NCI-H1105 treated with DMSO at 0.1 percent for 48 hours (cell line): ENCODE measurements around the gene JUND.

Source experiments
- DNase-seq: peaks from one replicate; lab custom pipeline; 2025; lab: John Stamatoyannopoulos, UW

Gene JUND

DNA sequence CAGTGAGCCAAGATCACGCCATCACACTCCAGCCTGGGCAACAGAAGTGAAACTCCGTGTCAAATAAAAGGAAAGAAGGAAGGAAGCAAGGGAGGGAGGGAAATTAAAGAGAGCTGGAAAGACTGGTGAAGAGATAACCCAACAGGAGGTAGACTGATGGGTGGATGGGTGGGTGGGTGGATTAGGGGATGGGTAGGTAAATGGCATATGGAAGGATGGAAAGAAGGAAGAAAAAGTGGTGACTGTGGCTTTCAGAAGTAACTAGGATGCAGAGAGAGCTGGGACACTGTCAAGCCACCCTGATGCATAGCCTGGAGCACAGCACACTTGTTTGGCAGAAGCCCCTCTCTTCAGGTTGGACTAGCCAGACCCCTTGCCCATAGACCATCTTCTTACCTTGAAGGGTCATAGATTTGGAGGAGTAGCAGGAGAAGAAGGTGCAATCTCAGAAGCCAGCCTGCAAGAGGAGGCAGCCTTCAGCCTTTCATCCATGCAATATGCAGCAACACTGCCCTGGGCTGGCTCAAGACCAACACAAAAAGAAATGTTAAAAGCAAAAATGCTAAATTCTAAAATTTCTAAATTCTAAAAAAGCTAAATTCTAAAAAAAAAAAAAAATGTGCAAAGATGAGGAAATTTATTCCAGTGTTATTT is 12.2 kb downstream of the JUND start:
- no peak for DNase-seq

DNA sequence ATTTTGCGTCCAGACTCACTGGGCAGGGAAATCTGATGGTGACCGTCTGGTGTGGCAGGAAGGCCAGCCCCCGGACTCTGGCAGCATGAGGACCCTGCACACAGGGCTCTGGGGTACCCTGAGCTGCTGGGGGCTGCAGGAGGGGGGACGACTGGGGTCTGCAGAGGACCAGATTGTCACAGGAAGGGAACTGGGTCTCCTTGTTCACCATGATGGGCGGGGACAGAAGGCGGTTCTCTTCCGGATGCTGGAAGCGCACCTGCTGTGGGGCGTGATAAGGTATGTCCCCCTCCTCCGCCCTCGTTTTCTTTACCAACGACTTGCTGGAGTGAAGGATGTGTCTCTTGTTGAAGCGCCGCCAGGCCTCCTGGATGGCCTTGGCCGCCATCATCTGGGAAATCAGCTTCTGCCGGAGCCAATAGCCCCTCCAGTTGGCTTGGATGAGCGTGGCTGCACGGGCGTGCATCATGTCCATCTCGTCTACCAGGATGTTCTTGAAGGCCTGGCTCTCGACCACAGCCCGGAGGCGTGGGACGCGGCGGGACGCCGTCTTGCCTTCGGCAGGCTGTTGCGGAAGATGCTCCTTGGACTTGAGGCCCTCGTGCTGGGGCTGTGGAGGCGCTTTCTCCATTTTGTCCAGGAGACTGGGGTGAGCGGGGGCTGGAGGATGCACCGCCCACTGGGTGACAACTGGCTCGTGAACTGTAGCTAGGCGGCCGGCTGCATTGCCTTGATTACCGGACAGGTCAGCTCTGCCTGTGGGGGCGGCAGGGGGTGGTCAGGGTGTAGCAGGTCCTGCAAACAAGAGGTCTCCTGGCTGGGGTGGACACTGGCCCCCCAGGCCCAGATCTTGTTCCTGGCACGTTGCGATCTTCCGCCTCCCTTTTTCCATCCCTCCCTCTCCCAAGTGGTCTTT is 14.4 kb downstream of the JUND start:
- no peak for DNase-seq

GRCh38 chr19:18265582-18265981 is 15.8 kb downstream of the JUND start:
- DNase-seq = no peak

DNA sequence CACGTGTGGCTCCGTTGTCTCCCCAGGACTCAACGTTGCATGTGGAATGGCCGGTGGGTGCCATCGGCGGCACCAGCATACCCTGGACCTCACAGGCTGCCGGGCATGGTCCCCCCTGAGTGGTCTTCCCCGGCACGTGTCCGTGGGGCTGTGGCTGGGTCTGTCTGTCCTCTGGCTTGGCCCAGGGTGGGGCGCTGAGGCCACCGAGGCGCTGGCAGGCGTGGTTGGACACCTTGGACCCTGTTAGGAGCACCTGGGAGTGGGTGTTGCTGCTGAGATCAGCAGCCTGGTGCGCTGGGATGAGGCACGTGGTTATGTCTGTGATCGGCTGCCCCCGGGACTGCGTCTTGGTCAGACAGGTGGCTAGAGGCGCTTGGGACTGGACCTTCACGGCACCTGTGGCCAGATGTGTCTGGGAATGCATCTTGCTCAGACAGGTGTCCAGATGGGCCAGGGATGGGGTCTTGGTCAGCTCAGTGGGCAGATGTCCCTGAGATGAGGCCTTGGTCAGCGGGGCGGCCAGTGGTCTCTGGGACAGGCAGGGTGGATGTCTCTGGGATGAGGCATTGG is 16.4 kb downstream of the JUND start:
- DNase-seq = no peak

GRCh38 chr19:18264137-18264854 is 17.1 kb downstream of the JUND start:
- no peak for DNase-seq

DNA sequence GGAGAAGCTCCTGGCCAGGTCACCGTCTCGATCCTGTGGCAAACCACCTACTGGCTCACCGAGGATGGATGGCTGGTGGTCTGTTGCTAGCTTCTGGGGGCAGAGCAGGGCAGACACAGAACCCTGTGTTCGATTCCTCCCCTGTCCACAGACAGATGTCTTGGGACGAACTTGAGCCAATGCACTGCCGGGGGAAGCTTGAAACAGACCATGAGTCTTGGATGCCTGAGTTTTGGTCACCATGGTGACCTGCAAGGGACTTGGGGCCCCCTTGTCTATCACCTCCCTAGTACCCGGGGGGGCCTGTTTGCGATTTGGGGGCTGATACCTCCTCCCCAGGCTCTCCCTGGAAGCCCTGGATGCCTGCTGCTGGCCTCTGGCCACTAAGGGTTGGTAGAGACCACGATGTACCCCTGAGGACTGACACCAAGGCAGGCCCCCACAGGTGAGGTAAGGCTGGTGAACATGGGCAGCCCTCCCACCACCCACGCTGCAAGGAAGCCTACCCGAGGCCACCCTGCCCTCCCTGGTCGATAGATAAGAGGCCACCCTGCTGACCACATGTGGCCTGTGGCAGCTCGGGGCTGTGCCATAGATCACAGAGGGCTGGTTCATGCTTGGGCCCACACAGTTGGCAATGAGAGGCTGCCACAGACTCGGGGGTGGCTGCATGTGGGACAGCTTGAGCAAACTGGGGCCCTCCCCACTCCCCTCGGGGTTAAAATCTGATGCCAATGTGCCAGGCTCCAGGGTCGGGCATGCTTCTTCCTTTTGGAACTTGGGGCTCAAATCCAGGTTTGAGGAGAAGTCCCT is 17.9 kb downstream of the JUND start:
- DNase-seq = no peak

DNA sequence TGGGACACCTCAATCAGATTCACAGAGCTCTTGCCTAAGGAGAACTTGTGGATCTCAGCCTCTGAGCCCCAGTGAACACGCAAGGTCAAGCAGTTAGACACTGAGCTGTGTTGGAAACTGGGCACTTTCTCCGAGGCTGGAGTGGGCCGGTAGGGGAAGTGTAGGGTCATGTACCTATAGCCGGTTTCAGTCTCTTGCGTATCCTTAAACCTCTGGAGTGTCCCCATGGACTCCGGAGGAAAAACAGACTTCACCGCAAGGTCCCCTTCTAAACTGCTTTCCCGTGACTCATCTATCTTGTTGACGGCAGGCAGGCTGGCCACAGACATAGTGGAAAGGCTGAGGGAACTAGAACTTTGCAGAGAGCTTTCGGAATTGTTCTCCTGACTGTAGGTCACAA is 18.5 kb downstream of the JUND start:
- DNase-seq = no peak

- no peak for DNase-seq
These were observed 19.3 kb downstream of the JUND start for GRCh38 chr19:18262144-18262543.

DNA sequence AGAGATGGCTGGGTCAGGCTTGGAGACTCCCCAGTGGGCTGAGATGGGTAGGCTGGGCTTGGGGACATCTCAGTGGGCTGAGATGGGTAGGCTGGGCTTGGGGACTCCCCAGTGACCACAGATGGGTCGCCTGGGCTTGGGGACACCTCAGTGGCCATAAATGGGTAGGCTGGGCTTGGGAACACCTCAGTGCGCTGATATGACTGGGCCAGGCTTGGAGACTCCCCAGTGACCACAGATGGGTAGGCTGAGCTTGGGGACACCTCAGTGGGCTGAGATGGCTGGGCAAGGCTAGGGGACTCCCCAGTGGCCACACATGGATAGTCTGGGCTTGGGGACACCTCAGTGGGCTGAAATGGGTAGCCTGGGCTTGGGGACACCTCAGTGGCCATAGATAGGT is 19.9 kb downstream of the JUND start:
- no peak for DNase-seq

DNA sequence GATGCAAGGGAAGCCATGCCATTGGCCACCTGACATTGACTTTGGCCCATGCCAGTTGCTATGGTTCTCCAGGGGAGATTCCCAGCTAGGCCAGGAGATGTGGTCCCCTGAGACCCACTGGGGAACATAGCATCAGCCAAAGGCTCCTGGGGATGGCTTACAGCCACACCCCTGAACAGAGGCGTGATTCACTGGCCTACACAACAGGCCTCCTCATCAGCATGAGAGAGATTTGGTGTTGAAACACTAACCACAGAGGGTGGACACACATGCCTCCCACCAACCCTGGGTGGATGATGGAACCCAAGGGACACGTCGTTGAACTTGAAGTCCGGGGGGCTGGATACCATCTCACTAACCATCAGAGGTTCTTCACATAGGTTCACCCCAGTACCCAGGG is 21.5 kb downstream of the JUND start:
- DNase-seq = no peak

- DNase-seq = no peak
These were observed 23.6 kb downstream of the JUND start for GRCh38 chr19:18257503-18258470.

DNA sequence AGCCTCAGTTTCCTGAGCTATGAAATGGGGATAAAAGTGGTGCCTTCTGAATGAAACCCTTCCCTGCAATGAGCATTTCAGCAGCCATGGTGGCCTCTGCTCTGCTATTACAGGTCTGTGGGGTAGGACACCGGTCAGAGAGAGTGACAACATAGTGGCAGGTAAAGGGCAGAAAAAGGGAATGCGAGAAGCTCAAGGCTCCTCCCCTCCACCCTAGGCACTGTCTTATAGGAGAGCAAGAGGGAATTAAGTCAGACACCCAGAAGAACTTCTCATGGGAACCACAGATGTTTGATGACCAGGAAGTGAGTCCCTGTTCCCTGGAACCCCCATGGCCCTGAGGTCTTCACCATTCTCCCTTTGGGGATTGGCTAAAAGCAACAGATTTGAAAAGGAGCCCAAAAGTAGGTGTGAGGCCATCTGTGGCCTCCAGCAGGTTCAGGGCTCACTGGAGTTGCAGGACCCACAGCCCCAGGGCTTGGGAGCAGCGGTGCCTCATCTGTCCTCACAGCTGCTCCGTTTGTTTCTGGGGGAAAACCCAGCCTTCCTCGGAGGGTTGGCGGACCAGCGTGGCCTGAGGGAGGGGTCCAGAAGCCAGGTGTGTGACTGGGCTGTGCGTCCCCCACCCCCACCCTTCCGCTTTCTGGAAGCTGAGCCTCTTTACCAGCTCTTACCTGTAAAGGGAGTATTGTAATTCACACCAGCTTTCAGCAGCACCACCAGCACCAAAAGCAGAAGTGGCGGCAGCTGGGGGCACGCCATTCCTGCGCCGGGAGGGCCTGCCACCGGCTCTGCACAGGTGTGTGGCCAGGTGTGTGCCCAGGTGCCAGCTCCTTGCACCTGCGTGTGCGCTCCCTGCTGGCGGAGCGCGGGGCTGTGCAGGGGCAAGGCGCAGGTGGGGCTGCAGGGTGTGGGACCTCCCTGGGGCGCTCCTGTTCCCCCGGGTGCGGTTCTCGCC is 26.6 kb downstream of the JUND start:
- DNase-seq = peak; percentile 76

GRCh38 chr19:18253716-18254115 is 27.7 kb downstream of the JUND start:
- DNase-seq = no peak

DNA sequence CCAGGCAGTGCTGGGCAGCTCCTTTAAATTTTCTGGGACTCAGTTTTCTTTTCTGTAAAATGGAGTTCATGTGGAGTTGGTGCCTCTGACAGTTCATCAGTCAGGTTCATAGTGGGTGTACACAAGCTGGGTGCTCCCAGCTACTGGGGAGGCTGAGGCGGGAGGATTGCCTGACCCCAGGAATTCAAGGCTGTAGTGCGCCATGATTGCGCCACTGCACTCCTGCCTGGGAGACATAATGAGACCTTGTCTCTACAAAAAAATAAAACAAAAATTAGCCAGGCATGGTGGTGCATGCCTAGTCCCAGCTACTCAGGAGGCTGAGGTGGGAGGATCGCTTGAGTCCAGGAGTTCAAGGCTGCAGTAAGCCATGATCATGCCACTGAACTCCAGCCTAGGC is 28.3 kb downstream of the JUND start:
- no peak for DNase-seq

GRCh38 chr19:18252370-18252717 is 29.1 kb downstream of the JUND start:
- no peak for DNase-seq

DNA sequence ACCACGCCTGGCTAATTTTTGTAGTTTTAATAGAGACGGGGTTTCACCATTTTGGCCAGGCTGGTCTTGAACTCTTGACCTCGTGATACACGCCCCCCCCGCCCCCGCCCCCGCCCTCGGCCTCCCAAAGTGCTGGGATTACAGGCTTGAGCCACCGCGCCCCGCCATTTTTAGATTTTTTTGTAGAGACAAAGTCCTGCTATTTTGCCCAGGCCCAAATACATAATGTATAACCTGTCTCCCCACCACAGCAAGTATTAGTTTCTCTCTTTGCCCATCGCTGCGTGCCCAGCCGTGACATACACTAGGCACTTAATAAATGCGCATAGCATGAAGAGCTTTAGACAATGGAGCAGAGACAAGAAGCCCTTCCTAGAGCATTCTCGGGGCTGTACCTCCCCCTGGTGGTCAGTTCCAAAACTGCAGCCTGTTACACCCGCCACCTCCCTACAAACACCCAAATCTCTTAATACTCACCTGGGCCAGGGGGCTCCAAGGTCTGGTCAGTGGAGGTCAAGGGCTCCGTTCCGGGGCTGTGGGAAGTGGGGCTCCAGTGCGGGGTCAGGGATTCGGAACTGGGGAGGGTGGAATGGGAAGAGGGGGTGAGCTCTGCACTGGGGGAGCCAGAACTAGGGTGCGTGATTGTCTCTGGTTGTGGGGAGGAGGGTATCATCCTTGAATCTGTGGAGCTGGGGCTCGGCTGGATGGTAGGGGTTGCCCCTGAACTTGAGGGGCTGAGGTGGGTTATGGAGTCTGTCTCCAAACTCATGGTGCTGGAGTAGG is 29.6 kb downstream of the JUND start:
- peak; percentile 60 for DNase-seq

DNA sequence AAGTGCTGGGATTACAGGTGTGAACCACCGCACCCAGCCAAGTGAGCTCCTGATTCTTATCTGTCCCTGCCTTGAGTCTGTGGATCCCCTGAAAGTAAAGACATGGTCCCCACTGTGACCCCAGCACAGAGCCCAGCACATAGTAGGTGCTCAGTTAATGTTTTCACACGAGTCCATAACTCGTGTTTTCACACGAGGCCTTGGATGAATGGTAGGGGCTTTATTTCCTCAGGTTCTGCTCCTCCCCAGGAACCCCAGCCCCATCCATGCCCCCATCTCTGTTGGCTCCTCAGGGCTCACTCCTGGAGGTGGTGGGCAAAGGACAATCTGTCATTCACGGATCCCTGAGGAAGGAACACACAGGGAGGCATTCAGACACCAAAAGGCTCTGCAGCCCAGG is 31.6 kb downstream of the JUND start:
- no peak for DNase-seq

DNA sequence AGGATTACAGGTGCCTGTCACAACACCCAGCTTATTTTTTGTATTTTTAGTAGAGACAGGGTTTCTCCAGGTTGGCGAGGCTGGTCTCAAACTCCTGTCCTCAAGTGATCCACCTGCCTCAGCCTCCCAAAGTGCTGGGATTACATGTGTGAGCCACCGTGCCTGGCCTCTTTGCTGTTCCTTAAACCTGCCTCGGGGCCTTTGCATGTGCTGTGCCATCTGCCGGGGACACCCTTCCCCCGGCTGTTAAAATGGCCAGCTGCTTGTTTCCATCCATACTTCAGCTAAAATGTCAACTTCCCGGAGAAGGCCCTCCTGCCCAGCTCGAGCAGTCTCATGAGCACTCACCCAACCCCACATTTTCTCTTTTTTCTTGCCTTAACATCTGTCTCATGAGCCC is 36.1 kb downstream of the JUND start:
- no peak for DNase-seq

- no peak for DNase-seq
These were observed 42.1 kb downstream of the JUND start for GRCh38 chr19:18239303-18239702.
